Measurements from ENCODE around the gene MFN1.
"Not testable (repeated sequence)": the region's sequence is repeated elsewhere in the genome, so short reads cannot be mapped to it uniquely, and the experiment has no call there.

MFN1 gene

GRCh38 chr3:179347345-179348194 is at the start of gene MFN1:
Gene MFN1 (plus strand): TSS chr3:179347709. CDS start chr3:179348852, 1,143 bp downstream.
- DNase-seq = peak; percentile 95

DNA sequence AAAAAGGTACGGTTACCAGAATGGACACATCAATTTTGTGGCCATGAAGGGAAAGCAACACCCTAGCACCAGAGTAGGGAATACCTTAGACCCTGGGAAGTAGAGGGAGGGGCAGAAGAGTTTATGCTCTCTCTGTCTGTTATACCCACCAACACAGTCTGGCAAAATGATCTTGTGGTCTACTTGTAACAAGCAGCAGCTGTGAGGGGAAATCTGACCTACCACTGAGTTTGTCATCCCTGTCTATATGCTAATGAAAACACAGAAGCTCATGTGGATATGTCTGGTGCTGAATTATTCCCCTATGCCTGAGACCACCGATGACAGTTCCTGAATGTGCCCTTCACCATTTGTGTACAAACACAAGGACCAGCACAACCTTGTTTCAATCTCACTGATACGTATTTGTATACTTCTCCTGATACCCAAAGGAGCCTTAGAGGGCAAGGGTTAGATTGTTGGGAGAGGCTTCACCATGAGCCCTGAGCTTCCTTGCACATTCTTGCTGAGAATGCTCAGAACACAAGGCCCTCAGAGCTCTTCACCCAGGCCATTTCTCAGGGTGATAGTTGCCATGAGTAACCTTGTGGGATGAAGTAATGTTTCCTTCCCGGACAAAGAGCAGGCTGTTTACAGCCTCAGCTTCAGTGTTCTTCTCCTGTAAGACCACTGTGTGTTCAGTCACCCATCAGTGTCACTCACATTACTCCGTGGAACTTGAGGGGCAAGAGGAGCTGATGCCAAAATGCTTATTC is 49.4 kb upstream of the MFN1 start:
- no peak for DNase-seq

GRCh38 chr3:179299316-179299715 is 48.2 kb upstream of the MFN1 start:
- no peak for DNase-seq

- DNase-seq = no peak
These were observed 47.4 kb upstream of the MFN1 start for GRCh38 chr3:179299999-179300613.

- no peak for DNase-seq
These were observed 45.9 kb upstream of the MFN1 start for GRCh38 chr3:179301645-179302044.

DNA sequence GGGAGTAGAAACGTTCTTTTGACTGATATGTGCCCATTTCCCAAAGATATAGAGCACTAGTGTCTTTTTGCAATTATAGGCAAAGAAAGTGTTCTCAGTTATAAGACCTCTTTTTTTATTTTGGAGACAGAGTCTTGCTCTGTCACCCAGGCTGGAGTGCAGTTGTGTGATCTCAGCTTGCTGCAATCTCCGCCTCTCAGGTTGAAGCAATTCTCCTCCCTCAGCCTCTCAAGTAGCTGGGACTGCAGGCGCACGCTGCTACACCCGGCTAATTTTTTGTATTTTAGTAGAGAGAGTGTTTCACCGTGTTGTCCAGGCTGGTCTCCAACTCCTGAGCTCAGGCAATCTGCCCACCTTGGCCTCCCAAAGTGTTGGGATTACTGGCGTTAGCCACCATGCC is 45.4 kb upstream of the MFN1 start:
- DNase-seq = no peak

DNA sequence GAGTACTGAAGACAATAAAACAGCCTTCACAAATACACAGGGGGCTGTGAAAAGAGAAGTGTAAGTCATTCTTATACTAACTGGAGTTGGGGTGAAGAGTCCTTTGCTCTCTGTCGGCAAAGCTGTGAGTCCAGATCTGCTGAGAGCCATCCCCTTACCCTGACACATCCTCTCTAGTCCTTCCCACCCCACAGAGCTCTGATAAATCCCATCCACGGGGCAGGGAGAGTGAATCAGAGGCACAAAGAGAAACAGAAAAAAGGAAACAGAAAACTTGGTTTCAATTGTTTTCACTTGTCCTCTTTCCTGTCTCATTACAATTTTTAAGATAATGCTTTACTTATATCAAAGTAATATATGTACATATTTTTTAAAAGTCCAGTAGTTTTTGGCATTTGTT is 42.9 kb upstream of the MFN1 start:
- DNase-seq = no peak

DNA sequence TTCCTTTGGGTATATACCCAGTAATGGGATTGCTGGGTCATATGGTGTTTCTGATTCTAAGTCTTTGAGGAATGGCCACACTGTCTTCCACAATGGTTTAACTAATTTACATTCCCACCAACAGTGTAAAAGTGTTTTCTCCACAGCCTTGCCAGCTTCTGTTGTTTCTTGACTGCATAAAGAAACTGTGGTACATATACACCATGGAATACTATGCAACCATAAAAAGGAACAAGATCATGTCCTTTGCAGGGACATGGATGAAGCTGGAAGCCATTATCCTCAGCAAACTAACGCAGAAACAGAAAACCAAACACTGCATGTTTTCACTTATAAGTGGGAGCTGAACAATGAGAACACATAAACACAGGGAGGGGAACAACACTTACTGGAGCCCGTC is 40.1 kb upstream of the MFN1 start:
- DNase-seq = not testable (repeated sequence)

GRCh38 chr3:179308001-179308400 is 39.5 kb upstream of the MFN1 start:
- no peak for DNase-seq

DNA sequence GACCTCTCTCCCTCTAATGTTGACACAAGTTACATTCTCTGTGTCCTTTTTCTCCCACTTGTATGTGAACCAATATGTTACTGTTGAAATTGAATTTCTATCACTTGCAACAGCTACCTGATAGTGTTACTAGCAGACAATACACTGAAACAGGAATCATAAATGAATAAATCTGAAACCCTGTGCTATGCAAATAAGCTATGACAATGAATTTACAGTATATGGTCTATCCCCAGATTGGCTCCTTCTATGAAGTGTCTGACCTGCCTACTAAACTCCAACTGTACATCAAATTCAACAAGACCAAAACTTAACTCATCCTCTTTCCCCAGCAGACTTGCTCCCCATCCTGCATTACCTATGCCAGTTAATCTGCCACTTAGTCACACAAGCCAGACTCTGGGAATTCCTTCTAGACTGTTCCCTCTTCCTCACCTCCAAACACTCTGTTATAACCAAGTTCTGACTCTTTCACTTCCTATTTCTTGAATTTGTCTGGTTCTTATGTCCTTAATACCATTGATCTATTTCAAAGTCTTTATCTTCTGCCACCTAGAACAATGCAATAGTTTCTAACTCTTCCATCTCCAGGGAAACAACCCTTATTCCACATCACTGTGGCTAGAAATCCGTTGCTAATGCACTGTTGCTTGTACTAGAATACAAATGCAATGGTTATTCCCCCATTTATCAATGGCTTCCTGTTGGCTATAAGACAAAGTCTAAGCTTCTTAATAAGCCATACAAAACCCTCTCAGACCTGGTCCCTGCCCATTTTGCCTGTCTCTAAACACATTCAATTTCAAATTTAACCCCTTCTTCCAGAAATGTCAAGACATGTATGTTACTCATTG is 38.1 kb upstream of the MFN1 start:
- no peak for DNase-seq

GRCh38 chr3:179318876-179319275 is 28.6 kb upstream of the MFN1 start:
- no peak for DNase-seq

DNA sequence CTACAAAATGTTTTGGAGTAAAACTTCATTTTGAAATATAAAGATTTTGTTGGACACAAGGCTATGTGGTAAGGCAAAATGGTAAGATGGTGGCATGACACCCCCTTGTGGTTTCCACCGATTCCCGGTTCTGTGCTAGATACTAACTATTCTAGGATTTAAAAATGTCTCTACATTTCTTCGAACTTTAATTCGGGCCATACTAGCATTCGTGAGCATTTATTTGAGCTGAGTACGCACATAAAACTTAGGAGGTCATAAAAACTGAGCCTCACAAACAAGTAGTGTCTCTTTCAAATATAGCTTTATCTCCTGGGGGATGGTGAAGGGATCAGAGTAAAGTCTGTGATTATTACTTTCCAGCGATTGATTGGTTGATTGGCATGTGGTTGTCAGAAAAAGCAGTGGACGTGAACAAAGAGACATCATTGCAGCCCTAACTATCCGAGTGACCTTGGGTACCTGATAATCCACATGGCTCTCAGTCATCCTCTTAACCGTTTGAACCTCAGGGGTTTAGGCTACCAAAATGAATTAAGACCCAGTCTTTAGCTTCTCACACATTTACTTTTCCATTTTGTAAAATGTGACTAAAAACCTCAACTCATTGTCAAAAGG is 25.7 kb upstream of the MFN1 start:
- DNase-seq = peak; percentile 28

GRCh38 chr3:179322286-179323196 is 25.0 kb upstream of the MFN1 start, which contains the start of gene ZNF639:
Gene ZNF639 (plus strand): TSS chr3:179323031. CDS start chr3:179328294, 5,263 bp downstream.
- DNase-seq = peak; percentile 95

DNA sequence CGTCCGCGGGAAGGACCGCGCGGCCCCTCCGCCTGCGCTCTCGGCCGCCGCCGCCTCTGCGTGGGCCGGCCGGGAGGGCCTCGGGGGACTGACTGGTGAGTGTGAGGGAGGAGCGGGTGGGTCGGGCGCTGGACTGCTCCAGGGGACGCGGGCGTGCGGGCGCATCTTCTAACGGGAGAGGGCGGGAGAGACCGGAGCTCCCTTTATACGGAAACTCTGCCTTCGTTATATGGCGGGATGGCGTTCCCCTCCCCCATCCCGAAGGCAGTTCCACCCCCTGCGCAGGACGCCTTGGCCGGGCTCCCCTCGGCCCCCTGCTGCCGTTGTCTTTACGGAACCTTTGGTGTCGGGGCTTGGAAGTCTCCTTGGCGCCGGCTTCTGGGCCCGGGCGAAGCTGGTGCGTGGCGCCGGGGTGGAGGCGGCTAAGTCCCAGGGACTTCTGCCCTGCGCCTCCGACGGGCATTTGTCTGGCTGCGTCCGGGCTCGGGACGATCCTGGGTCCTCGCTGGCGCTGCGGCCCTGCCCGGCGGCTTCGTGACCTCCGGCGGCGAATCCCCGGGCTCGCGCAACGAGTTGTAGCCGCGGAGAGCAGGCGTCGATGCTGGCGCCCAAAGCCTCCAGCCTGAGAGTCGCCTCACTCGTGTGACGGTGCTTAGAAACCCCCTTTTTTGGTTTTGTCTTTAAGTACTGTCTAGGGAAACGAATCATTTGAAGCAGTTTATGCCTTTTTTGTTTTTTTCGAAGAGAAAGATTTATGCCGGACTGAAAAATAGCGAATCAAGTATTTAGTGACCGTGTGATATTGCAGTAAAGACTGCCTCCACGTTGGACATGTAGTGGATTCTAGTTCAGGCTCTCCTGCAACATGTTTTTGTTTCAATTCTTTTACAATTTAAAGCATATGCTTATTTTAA is 24.1 kb upstream of the MFN1 start:
- DNase-seq = peak; percentile 89

- peak; percentile 18 for DNase-seq
These were observed 23.2 kb upstream of the MFN1 start for GRCh38 chr3:179324270-179324754.

DNA sequence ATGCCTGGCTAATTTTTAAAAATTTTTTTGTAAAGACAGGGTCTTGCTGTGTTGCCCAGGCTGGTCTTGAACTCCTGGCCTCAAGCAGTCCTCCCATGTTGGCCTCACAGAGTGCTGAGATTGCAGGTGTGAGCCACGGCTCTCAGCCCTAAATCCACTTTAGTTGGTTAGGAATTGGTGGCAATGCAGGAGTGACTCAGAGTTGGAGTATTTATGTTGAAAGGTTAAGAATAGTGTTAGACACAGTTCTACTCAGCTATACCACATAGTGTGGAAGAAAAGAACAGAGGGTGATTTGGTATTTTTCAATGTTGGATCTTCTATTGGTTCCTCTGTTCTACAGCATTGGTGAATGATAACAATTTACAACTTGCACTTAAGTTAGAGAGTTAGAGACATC is 17.1 kb upstream of the MFN1 start:
- no peak for DNase-seq

DNA sequence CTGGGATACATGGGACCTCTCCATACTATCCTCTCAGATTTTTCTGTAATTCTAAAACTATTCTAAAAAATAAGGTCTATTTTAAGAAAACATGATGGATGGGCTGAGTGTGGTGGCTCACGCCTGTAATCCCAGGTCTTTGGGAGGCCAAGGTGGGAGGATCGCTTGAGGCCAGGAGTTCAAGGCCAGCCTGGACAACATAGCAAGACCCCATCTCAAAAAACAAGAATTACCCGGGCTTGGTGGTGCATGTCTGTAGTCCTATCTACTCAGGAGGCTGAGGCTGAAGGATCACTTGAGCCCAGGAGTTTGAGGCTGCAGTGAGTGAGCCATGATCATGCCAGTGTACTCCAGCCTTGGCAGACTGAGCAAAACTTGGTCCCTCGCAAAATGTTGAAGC is 15.3 kb upstream of the MFN1 start:
- DNase-seq = no peak

DNA sequence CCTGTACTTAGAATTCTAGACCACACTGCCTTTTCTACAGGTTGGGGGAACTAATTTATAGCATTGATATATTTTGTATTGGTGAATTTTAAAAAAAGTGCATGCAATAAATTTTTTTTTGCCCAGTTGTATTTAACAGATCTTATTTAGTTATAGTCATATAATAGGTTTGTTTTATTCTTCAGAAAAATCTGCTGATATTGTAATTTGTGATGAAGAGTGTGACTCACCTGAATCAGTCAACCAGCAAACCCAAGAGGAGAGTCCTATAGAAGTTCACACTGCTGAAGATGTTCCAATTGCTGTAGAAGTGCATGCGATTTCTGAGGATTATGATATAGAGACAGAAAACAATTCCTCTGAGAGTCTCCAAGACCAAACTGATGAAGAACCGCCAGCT is 14.4 kb upstream of the MFN1 start:
- no peak for DNase-seq

DNA sequence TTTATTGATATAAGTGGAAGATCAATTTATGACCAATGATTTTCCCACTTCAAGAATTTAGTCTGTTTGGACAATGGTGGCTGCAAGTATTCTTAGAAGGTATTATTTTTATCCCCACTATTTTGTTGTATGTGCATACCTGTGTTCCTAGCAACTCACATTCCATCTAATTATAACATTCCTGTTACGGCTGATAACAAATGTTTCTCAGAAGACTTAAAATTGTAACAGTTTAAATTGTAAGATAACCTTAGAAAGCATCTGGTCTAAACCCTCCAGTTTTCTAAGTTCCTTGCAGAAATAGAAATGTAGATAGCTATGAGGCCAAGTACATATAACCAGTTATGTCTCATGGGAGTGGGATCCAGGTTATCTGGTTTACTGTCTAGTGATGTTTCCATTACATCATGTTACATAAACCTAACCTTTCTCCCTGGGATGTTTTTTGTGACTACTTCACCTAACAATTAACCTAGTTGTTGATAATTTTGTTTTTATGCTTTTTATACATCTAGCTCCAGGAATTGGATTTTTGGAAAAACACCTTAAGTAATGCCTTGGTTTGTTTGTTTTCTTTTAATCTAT is 11.1 kb upstream of the MFN1 start:
- no peak for DNase-seq

Data from retina (tissue), 1 donor.